ENCODE measurements around the gene PEX5.

PEX5 gene

GRCh38 chr12:7189398-7190267 lies at the start of gene PEX5:
Gene PEX5, plus strand, starts transcription at chr12:7189686. Its CDS starts 692 bp downstream, at chr12:7190378.
- DNase-seq (ENCODE audit: low read depth, low spot score): peak; percentile 63

- no peak for DNase-seq (ENCODE audit: low read depth, low spot score)
Observed at GRCh38 chr12:7141351-7142005, 48.0 kb upstream of the PEX5 start.

GRCh38 chr12:7142056-7142644 lies 47.3 kb upstream of the PEX5 start:
- DNase-seq (ENCODE audit: low read depth, low spot score): no peak

GRCh38 chr12:7142809-7143465 lies 46.5 kb upstream of the PEX5 start:
- no peak for DNase-seq (ENCODE audit: low read depth, low spot score)

GRCh38 chr12:7143564-7143963 lies 45.9 kb upstream of the PEX5 start:
- DNase-seq (ENCODE audit: low read depth, low spot score): no peak

- DNase-seq (ENCODE audit: low read depth, low spot score): no peak
Observed at GRCh38 chr12:7144414-7145120, 44.9 kb upstream of the PEX5 start.

- no peak for DNase-seq (ENCODE audit: low read depth, low spot score)
Observed at GRCh38 chr12:7145671-7146070, 43.8 kb upstream of the PEX5 start.

GRCh38 chr12:7146228-7146627 lies 43.3 kb upstream of the PEX5 start:
- DNase-seq (ENCODE audit: low read depth, low spot score): no peak

GRCh38 chr12:7146906-7147305 lies 42.6 kb upstream of the PEX5 start:
- no peak for DNase-seq (ENCODE audit: low read depth, low spot score)

- DNase-seq (ENCODE audit: low read depth, low spot score): no peak
Observed at GRCh38 chr12:7150356-7150755, 39.1 kb upstream of the PEX5 start.

- no peak for DNase-seq (ENCODE audit: low read depth, low spot score)
Observed at GRCh38 chr12:7150841-7151240, 38.6 kb upstream of the PEX5 start.

GRCh38 chr12:7151532-7151931 lies 38.0 kb upstream of the PEX5 start:
- no peak for DNase-seq (ENCODE audit: low read depth, low spot score)

GRCh38 chr12:7152818-7153217 lies 36.7 kb upstream of the PEX5 start:
- no peak for DNase-seq (ENCODE audit: low read depth, low spot score)

GRCh38 chr12:7154042-7154441 lies 35.4 kb upstream of the PEX5 start:
- no peak for DNase-seq (ENCODE audit: low read depth, low spot score)

GRCh38 chr12:7154901-7155470 lies 34.5 kb upstream of the PEX5 start:
- no peak for DNase-seq (ENCODE audit: low read depth, low spot score)

GRCh38 chr12:7155471-7156034 lies 33.9 kb upstream of the PEX5 start:
- no peak for DNase-seq (ENCODE audit: low read depth, low spot score)

- no peak for DNase-seq (ENCODE audit: low read depth, low spot score)
Observed at GRCh38 chr12:7156259-7157197, 33.0 kb upstream of the PEX5 start.

GRCh38 chr12:7157391-7157790 lies 32.1 kb upstream of the PEX5 start:
- DNase-seq (ENCODE audit: low read depth, low spot score): no peak

GRCh38 chr12:7158781-7159609 lies 30.5 kb upstream of the PEX5 start:
- no peak for DNase-seq (ENCODE audit: low read depth, low spot score)
